Heart left ventricle (tissue), 16 donors: ENCODE measurements around the gene MRPS18A. TPM values are rescaled to one million over a fixed set of nuclear protein-coding genes. Genes with fewer than 3 reads are reported as not detected.

Experiments used
- ATAC-seq, 4 donors: fragments of 200-7000 bp; cut with Tn5 transposase; one replicate each; pipeline ENCODE4 v1.9.1; 2020 to 2022; ENCODE audit warnings: moderate library complexity in 4 of 4, mild to moderate bottlenecking in 3 of 4, moderate number of reproducible peaks in 1 of 4
- DNase-seq, 5 donors: peaks; one replicate each; pipeline ENCODE4 v3.0.0-alpha.2; 2020
- H3K27ac ChIP-seq, 12 donors: fragments of 200-600 bp; sonication (generic) in 4 of 12; one replicate each; pipeline versions ENCODE4 v1.5.0 to v1.8.0; 2016 to 2022; ENCODE audit warnings: mild to moderate bottlenecking in 2 of 12
- H3K27me3 ChIP-seq, 9 donors: fragments of 200-600 bp; sonication (generic) in 2 of 9; one replicate each; pipeline versions ENCODE4 v1.5.1 to v1.8.0; 2016 to 2022; ENCODE audit warnings: mild to moderate bottlenecking in 3 of 9
- H3K36me3 ChIP-seq, 9 donors: fragments of 200-600 bp; sonication (generic) in 2 of 9; one replicate each; pipeline versions ENCODE4 v1.5.0 to v1.8.0; 2018 to 2022; ENCODE audit warnings: mild to moderate bottlenecking in 2 of 9
- H3K4me1 ChIP-seq, 12 donors: fragments of 200-600 bp; sonication (generic) in 4 of 12; one replicate each; pipeline versions ENCODE4 v1.5.0 to v1.8.0; 2016 to 2022; ENCODE audit warnings: mild to moderate bottlenecking in 3 of 12
- H3K4me3 ChIP-seq, 12 donors: fragments of 200-600 bp; sonication (generic) in 4 of 12; one replicate each; pipeline versions ENCODE4 v1.5.0 to v1.8.0; 2017 to 2022; ENCODE audit warnings: mild to moderate bottlenecking in 9 of 12, moderate library complexity in 4 of 12
- H3K9me3 ChIP-seq, 12 donors: fragments of 200-600 bp; sonication (generic) in 4 of 12; one replicate each; pipeline versions ENCODE4 v1.5.0 to v1.8.0; 2016 to 2022; ENCODE audit warnings: mild to moderate bottlenecking in 1 of 12
- POLR2A ChIP-seq, 2 donors: fragments of 450-650 bp; IDR thresholded peaks; one replicate each; pipeline ENCODE4 v1.6.1; 2017; ENCODE audit warnings: antibody characterized with exemption in 2 of 2, mild to moderate bottlenecking in 2 of 2, moderate library complexity in 2 of 2
- WGBS, 4 donors: extraction: QIAGEN DNeasy Blood & Tissue Kit in 2 of 4; methylation state at CpG; one replicate each; pipeline versions ENCODE4 v1.1.5 to v1.1.7; 2013 to 2018; 5-methylcytosine and 5-hydroxymethylcytosine counted together
- intact Hi-C, 10 donors: fragments of 100-400 bp; cut with DNase I; formaldehyde crosslinking; loops; one replicate each; pipeline versions ENCODE4 v1.11.1 to v1.14.2; 2022
- polyA plus RNA-seq, 2 donors: library from polyadenylated mRNA; stranded (reverse); fragments of 200-250 nt; gene quantifications; one replicate each; pipeline ENCODE4 v1.2.3, GENCODE V29; 2013
- total RNA-seq, 9 donors: library from RNA; depleted of rRNA in 2 of 9; stranded (reverse); fragments of >200 nt in 2 of 9; fragmentation: NEBNext Ultra II Directional in 3 of 9; extraction: Animal tissue kit (Norgen Biotek cat#: 25700) in 3 of 9; gene quantifications; one replicate each; pipeline versions ENCODE4 v1.1.0 to v1.2.4, GENCODE V29; 2016 to 2023
- TF ChIP-seq, protein P1 (sequence below), 12 donors: fragments of 200-600 bp; sonication (generic) in 4 of 12; IDR thresholded peaks; one replicate each; pipeline versions ENCODE4 v1.5.0 to v1.8.0; 2018 to 2022; ENCODE audit warnings: antibody characterized with exemption in 12 of 12, mild to moderate bottlenecking in 5 of 12
- donor health status: ischemic (EF 13 %, LVEDD 7.1; RV severe dilation, severe dysfunction).
- donor health status: healthy with polysubstance abuse.
- donor health status: DM: no; HTN: yes; CAD: no.
- donor health status: DM: no; HTN: no; CAD: no.
- donor health status: ischemic (EF 25% LVEDD 6.9; RV normal size, moderate dysfunction).
- donor health status: ischemic (EF 25% LVEDD 5.7; RV mildly dilated, moderate dysfunction).
- donor health status: healthy.
- donor health status: DM: yes; HTN: yes; CAD: no.
- donor health status: ischemic (EF 35%, LVEDD 5.7; RV mildly dilated, moderate dysfunction).
- donor health status: nonischemic (EF 11% LVEDD 7.7; RV severe dilation, severe dysfunction).
- donor health status: DM: yes; HTN: yes; CAD: no.
- donor health status: PGD.
- donor health status: ischemic (EF 29% LVEDD 5.4; RV normal size, mild dysfunction).
- donor health status: nonischemic (EF 23%, LVEDD 6.1; RV moderate dilation, normal function).

MRPS18A gene
- total and polyA plus RNA-seq, 11 donors, result 37.4 to 105 (median 44.3) TPM

DNA sequence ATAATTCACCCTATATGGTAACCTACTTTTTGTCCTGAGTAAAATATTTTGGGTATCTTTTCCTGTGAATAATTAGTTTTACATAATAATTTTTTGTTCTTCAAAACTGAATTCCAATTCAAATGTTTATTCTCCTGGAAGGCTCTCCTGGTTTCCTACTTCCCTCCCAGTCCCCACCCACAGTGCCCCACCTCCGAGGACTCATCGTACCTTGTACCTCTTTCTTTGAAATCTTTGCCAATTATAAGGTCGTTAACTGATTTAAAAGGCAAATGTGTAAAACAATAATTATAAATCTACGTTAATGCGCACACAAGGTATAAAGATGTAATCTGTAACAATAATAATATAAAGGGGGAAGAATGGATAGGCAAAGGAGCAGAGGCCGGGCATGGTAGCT lies 41.9 kb upstream of the MRPS18A start:
- WGBS, 4 donors, result 90 to 93% (median 91%) methylated on average over 6 of the region's 6 CpGs
- no peak for TF ChIP-seq POLR2A (IDR thresholded peaks at IDR 0.05)
- TF ChIP-seq, protein P1, sequence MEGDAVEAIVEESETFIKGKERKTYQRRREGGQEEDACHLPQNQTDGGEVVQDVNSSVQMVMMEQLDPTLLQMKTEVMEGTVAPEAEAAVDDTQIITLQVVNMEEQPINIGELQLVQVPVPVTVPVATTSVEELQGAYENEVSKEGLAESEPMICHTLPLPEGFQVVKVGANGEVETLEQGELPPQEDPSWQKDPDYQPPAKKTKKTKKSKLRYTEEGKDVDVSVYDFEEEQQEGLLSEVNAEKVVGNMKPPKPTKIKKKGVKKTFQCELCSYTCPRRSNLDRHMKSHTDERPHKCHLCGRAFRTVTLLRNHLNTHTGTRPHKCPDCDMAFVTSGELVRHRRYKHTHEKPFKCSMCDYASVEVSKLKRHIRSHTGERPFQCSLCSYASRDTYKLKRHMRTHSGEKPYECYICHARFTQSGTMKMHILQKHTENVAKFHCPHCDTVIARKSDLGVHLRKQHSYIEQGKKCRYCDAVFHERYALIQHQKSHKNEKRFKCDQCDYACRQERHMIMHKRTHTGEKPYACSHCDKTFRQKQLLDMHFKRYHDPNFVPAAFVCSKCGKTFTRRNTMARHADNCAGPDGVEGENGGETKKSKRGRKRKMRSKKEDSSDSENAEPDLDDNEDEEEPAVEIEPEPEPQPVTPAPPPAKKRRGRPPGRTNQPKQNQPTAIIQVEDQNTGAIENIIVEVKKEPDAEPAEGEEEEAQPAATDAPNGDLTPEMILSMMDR (IDR thresholded peaks at IDR 0.05), result no peak
- H3K36me3 ChIP-seq, result no peaks in the 10 kb centered on the region
- H3K27me3 ChIP-seq, result no peaks in the 10 kb centered on the region
- peaks cover 0 to 25% (median 14%) of the 10 kb centered on the region in 12 donors for H3K9me3 ChIP-seq
- intact Hi-C loops, result loop anchor here in 3 of 10 donors (5.0 to 10.0 kb wide), 3 partner anchors 33 to 345 kb away; no protein-coding TSS in a partner anchor
- no peak overlapping the region for H3K27ac ChIP-seq
- ATAC-seq, result no peak
- no peak overlapping the region for H3K4me3 ChIP-seq
- DNase-seq, result no peak
- H3K4me1 ChIP-seq, result peaks cover 0 to 19% (median 0%) of the 10 kb centered on the region in 12 donors

DNA sequence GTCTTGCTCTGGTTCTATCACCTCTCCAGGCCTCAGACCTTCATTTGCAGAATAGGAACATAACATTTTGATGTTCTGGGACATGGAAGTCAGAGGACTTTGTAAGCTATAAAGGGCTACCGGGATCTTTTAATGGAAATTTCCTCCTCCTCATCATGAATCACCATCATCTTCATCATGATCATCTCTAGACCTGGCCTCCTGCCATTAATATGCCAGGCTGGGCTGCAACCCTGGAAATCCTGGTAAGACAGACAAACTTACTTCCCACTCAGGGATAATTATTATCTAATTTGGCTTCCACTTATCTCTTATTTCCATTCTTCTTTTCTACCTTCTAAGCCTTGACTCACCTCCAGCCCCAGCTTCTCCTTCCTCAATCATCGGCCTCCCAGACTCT lies 41.0 kb upstream of the MRPS18A start:
- intact Hi-C loops, result loop anchor here in 3 of 10 donors (5.0 to 10.0 kb wide), 3 partner anchors 34 to 346 kb away; no protein-coding TSS in a partner anchor
- DNase-seq, result peak in 1 of 5 donors; percentile 4
- 74 to 90% (median 82%) methylated on average over 2 of the region's 2 CpGs for WGBS, 4 donors
- Histone ChIP-seq H3K36me3 (no peaks in the 10 kb centered on the region), H3K4me3 (no peak overlapping the region), H3K4me1 (peaks cover 0 to 21% (median 0%) of the 10 kb centered on the region in 12 donors), H3K27me3 (no peaks in the 10 kb centered on the region), H3K27ac (no peak overlapping the region), H3K9me3 (peaks cover 0 to 25% (median 14%) of the 10 kb centered on the region in 12 donors)
- ATAC-seq, result no peak
- no peak for TF ChIP-seq POLR2A (IDR thresholded peaks at IDR 0.05)
- TF ChIP-seq, protein P1 (IDR thresholded peaks at IDR 0.05), result no peak

DNA sequence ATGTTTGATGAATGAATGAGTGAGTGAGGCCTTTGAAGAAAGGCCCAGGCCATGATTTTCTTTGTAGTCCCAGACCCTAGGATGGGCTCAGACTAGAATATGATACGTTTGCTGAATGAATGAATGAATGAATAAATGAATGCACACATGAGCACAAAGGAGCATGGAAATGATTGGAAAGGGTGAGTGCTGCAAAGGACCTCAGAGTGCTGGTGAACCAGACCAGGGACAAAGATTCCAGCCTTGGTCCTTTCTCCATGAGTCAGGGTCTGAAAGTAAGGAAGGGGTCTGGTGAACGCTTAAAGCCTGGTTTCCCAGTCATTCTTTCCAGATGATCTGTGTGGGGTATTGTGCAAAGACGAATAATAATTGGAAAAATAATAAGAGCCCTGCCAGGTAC lies 40.0 kb upstream of the MRPS18A start:
- no peaks in the 10 kb centered on the region for H3K27me3 ChIP-seq
- no peak for TF ChIP-seq POLR2A (IDR thresholded peaks at IDR 0.05)
- TF ChIP-seq, protein P1 (IDR thresholded peaks at IDR 0.05), result no peak
- intact Hi-C loops, result loop anchor here in 3 of 10 donors (5.0 to 10.0 kb wide), 3 partner anchors 35 to 347 kb away; no protein-coding TSS in a partner anchor
- WGBS, 4 donors, result 73 to 85% (median 80%) methylated on average over 3 of the region's 3 CpGs
- no peak overlapping the region for H3K27ac ChIP-seq
- ATAC-seq (no peak), DNase-seq (peak in 1 of 5 donors; percentile 4)
- H3K9me3 ChIP-seq, result peaks cover 0 to 25% (median 14%) of the 10 kb centered on the region in 12 donors
- no peaks in the 10 kb centered on the region for H3K36me3 ChIP-seq
- H3K4me3 ChIP-seq, result no peak overlapping the region
- peaks cover 0 to 21% (median 0%) of the 10 kb centered on the region in 12 donors for H3K4me1 ChIP-seq

DNA sequence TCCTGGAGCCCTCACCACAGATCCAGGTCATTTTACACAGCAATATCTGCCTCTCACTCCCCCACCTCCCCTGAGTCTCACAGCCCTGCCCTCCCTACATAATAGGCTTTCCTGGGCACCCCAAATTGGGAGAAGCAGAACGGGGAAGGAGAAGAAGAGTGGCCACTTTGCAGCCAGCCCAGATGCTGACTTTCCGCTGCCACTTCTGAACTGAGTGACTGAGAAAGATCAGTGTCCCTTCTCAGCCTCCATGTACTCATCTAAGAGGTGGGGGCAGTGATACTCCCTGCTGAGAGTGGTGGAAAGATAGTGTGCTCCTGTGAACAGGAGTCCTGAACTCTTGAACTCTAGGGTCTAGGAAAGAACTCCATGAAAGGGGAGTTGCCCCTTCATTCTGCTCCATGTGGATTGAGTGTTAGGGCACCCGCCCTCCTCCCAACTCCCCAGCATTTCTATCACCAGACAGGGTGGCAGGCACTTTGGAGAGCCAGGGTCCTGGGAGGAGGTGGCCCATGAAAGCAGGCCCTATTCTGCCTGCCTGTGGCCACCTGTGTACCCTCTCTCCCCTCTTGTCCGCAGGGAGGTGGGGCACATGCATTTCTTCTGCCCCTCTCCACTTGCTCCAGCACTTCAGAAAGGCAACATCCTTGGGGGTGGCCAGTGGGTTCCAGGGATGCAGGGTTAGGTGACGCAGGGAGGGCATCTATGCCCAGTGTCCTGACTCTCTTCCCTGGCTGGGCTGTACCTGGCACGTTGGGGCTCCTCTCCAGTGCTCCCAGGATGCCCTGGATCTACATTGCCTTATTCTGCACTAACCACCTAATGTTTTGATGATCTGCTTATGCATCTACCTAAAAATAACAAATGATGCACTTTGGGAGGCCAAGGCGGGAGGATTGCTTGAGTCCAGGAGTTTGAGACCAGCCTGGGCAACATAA lies 38.3 kb upstream of the MRPS18A start:
- H3K27ac ChIP-seq, result no peak overlapping the region
- no peak for TF ChIP-seq POLR2A (IDR thresholded peaks at IDR 0.05)
- TF ChIP-seq, protein P1 (IDR thresholded peaks at IDR 0.05), result no peak
- 92 to 95% (median 93%) methylated on average over 7 of the region's 7 CpGs for WGBS, 4 donors
- ATAC-seq (no peak), DNase-seq (peak in 1 of 5 donors; percentile 4)
- no peaks in the 10 kb centered on the region for H3K27me3 ChIP-seq
- H3K9me3 ChIP-seq, result peaks cover 0 to 14% (median 7%) of the 10 kb centered on the region in 12 donors
- H3K4me3 ChIP-seq, result no peak overlapping the region
- H3K4me1 ChIP-seq, result peaks cover 0 to 21% (median 0%) of the 10 kb centered on the region in 12 donors
- intact Hi-C loops, result loop anchor here in 4 of 10 donors (2.0 to 10.0 kb wide), 4 partner anchors 36 to 353 kb away; no protein-coding TSS in a partner anchor
- H3K36me3 ChIP-seq, result no peaks in the 10 kb centered on the region
